CD4-positive, alpha-beta T cell treated with Interleukin-17A for 1 hour (primary cell): ENCODE data around the gene OPCML.

ENCODE experiments used
- DNase-seq: peaks from one replicate; pipeline ENCODE4 v3.0.0-alpha.2; 2020

OPCML gene

GRCh38 chr11:133058501-133058900 is 473.8 kb downstream of the OPCML start:
- DNase-seq, result no peak

- no peak for DNase-seq
Observed at GRCh38 chr11:133053124-133053776, 479.1 kb downstream of the OPCML start.

- DNase-seq, result no peak
Observed at GRCh38 chr11:133052537-133052936, 479.8 kb downstream of the OPCML start.

GRCh38 chr11:133049244-133050019 is 482.9 kb downstream of the OPCML start:
- no peak for DNase-seq

DNA sequence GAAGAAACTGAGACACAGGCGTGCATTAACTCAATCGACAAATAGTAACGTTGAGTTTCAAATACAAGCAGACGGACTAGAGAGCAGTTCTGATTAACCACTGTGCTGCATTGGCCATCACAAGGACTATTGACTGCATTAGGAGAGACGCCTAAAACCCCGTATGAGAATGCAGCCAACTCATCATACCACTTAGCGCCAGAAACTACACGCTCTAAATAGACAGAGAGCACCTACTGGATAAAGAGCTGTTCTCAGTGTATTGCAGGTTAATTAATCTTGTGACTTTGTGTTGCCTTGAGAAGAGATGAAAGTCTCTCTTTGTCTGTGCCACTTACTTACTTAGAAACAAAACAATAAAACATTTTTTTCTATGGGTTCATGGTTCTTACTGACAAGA is 484.0 kb downstream of the OPCML start:
- DNase-seq, result no peak

- no peak for DNase-seq
Observed at GRCh38 chr11:133047771-133048115, 484.6 kb downstream of the OPCML start.

DNA sequence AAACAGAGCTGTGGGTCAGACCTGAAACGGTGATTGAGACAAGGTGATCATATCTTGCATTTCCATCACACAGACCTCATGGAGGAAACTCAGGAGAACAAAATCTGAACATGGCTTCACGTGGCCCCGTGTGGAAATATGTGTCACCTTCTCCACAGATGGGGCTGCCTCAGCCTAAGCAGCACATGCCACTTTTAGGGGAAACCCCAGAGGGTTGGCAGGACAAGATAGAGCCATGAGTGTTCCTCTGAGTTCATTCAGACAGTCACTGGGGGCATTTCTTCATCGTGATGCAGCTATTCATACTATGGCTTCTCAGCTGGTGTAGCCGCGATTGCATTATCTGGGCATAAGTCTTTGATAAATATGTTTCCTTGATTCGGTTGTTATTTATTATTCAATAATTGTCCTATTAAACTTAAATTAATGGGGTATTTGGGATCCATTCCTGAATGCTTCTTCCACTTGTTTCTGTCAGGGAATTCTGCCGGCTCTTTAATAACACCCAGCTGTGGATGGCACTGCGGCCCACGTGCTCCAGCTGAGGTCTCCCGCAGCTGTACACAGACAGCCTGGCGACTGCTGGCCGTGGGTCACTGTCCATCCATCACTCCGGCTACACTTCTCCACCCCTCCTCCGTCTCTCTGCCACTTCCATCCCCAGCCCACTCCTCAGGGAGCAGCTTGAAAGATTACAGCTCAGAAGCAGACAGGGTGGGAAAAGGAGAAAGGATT is 485.1 kb downstream of the OPCML start:
- no peak for DNase-seq

DNA sequence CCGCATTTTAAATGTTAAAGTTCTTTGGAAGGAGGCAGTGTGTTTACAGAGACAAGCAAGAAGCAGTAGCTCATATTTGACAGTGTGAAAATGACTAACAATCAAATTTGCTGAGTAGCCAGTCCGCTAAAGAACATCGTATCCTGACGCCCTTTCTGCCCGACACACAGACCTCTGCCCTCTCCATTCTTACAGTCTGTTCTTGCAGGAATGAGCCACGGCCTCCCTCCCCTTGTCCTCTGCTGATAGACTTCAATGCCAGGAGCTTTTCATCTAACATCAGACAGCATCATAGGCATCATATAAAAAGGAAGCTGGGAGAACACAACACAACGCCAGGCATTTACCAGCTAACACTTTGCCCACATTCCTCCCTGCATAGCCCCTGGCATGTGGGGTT is 486.0 kb downstream of the OPCML start:
- DNase-seq, result no peak

GRCh38 chr11:133041928-133042882 is 490.1 kb downstream of the OPCML start:
- no peak for DNase-seq

- no peak for DNase-seq
Observed at GRCh38 chr11:133041181-133041580, 491.1 kb downstream of the OPCML start.

GRCh38 chr11:133040289-133040900 is 491.9 kb downstream of the OPCML start:
- DNase-seq, result no peak

GRCh38 chr11:133038850-133039249 is 493.5 kb downstream of the OPCML start:
- DNase-seq, result no peak

GRCh38 chr11:133034929-133035328 is 497.4 kb downstream of the OPCML start:
- no peak for DNase-seq

DNA sequence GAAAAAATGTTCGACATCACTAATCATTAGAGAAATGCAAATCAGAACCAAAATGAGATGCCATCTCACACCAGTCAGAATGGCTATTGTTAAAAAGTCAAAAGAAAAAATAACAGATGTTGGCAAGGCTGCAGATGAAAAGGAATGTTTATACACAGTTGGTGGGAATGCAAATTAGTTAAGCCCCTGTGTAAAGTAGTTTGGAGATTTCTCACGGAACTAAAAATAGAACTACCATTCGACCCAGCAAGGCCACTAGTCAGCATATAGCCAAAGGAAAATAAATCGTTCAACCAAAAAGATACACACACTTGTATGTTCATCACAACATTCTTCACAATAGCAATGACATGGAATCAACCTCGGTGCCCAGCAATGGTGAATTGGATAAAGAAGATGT is 503.2 kb downstream of the OPCML start:
- no peak for DNase-seq

- no peak for DNase-seq
Observed at GRCh38 chr11:133026952-133027351, 505.3 kb downstream of the OPCML start.

DNA sequence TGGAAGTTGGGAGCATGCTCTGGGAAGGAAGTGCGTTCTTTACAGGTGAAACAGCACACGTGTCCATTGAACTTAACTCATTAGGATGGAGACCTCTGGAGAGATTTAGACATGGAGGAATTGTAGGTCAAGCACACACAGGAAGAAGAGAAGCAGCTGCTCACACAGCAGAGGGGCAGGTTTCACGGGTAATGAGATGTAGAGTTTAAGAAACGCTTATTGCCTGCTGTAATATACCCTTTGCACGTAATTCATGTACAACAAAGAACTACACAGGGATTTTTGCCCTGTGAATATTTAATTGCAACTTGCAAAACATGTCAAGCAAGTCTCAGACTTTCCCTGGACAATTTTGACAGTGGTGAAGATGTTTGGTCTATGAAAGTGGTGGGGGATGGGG is 508.0 kb downstream of the OPCML start:
- no peak for DNase-seq

DNA sequence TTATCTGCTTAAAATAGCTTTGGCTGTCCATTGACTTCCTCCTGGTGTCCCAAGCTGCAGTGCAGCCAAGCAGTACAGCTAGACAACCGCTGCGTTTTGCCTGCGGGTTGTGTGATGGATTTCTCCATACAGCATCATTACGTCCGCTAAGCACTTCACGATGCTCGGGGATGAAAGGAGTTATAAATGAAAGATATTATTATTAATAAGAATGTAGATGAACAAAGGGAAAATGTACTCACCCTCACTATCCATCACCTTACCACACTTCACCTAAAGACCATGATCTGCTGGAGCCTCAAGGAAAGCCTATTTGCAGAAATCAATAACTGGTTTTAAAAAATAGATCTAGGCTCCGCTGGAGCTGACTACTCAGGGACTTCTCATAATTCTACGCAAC is 509.1 kb downstream of the OPCML start:
- no peak for DNase-seq

DNA sequence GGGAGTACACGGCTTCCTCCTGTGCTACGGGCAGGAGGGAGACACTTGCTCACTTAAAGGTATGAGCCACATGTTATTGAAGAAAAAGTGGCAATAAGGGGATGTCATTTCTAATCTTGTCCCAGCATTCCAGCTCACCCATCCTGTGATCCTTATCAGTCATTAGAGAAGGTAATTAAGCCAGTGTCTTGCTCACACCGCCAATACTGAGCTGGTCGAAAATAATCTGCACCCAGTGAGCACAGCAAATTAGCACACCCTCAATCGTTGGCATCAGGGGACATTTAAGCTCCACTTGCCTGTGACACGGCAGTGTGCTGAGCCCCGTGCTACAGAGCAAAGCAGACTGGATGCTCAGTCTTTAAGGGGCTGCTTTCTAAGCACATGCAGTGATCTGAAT is 510.7 kb downstream of the OPCML start:
- no peak for DNase-seq

- no peak for DNase-seq
Observed at GRCh38 chr11:133020372-133020714, 512.0 kb downstream of the OPCML start.

DNA sequence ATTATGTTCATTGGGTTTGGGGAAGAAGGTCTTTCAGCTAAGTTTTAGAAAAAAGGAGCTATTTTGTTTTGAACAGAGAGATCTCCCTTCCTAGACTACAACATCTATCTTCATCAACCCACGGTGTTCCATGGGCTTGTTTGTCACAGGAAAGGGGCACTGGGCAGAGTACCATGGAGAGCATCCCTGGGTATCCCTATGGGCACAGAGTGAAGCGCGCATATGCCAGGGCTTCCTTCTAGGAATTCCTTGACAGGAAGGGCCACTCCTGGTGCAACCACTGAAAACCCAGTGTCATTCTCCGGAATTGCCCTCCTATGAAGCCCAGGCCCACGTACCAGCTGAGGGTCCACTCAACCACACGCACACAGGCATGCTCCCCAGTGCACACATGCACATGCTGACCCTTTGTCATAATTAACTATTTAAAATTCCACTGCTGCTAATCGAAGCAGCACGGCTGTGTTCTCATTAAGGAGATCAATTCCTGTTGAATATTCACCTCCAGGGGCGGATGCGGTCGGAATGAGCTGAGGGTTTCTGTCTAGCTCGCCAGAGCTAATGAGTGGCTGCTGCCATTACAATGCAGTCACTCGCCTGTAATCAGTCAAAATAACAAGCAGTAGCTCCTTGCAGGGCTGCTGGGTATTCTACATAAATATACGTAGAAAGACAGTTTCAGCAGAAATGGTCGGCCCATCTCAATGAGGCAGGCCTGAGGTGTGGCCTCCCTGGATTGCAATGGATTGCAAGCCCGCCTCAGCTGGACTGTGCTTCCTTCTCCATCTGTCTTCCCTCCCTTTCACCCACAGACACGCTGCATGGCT is 512.5 kb downstream of the OPCML start:
- no peak for DNase-seq

DNA sequence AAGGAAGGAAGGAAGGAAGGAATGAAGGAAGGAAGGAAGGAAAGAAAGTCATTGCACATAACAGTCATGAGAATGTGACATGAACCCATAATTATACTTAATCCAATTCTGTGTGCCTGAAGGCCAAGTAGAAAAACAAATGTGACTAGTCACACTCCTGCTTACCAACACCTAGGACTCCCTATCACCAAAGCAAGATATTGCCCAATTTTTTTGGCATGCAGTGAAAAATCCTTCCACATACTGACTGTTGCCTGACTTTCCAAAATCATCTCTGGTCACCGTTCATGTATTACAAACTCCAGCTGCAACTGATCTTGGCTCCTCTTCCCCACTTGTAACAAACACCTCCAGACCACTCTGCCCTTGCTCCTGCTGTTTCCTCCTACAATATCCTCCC is 516.8 kb downstream of the OPCML start:
- no peak for DNase-seq

GRCh38 chr11:133014337-133014736 is 518.0 kb downstream of the OPCML start:
- no peak for DNase-seq
